ENCODE data around the gene UNC5CL. TPM values are rescaled to one million over a fixed set of nuclear protein-coding genes. Genes with fewer than 3 reads are reported as not detected.

The UNC5CL gene
- total RNA-seq, 2 donors from 2014 or later: 4.1 to 4.2 TPM

- Histone ChIP-seq H3K9me3 (no peaks in the 10 kb centered on the region), H3K27ac (no peak overlapping the region), H3K9ac (ENCODE audit: low read depth in 2 of 2, low read length in 2 of 2) (peak overlapping the region in 1 of 2 donors; percentile 12), H3K27me3 (no peaks in the 10 kb centered on the region), H3K4me1 (peaks cover 14% of the 10 kb centered on the region), H3K36me3 (no peaks in the 10 kb centered on the region), H3K4me3 (no peak overlapping the region)
- intact Hi-C loops (cut with DNase I): no loop called here
- TF ChIP-seq CTCF (IDR thresholded peaks at IDR 0.05): no peak
- DNase-seq: no peak
Observed at GRCh38 chr6:41000248-41000647, 38.8 kb downstream of the UNC5CL start.

GRCh38 chr6:40999569-40999968, 39.5 kb downstream of the UNC5CL start:
- Histone ChIP-seq H3K4me3 (no peak overlapping the region), H3K36me3 (no peaks in the 10 kb centered on the region), H3K4me1 (peaks cover 14% of the 10 kb centered on the region), H3K27ac (no peak overlapping the region), H3K9ac (ENCODE audit: low read depth in 2 of 2, low read length in 2 of 2) (no peak overlapping the region), H3K9me3 (no peaks in the 10 kb centered on the region), H3K27me3 (no peaks in the 10 kb centered on the region)
- DNase-seq: peak; percentile 67
- intact Hi-C loops (cut with DNase I): no loop called here
- no peak for TF ChIP-seq CTCF (IDR thresholded peaks at IDR 0.05)

GRCh38 chr6:40998661-40999060, 40.4 kb downstream of the UNC5CL start:
- no peak for DNase-seq
- intact Hi-C loops (cut with DNase I): no loop called here
- H3K9me3 ChIP-seq: no peaks in the 10 kb centered on the region
- H3K4me1 ChIP-seq: peaks cover 14% of the 10 kb centered on the region
- no peaks in the 10 kb centered on the region for H3K36me3 ChIP-seq
- H3K27ac ChIP-seq: no peak overlapping the region
- no peak for TF ChIP-seq CTCF (IDR thresholded peaks at IDR 0.05)
- no peaks in the 10 kb centered on the region for H3K27me3 ChIP-seq
- H3K9ac ChIP-seq (ENCODE audit: low read depth in 2 of 2, low read length in 2 of 2): no peak overlapping the region
- H3K4me3 ChIP-seq: no peak overlapping the region

GRCh38 chr6:40997234-40997957, 41.6 kb downstream of the UNC5CL start:
- Histone ChIP-seq H3K27me3 (no peaks in the 10 kb centered on the region), H3K9ac (ENCODE audit: low read depth in 2 of 2, low read length in 2 of 2) (peak overlapping the region in 1 of 2 donors; percentile 48), H3K4me3 (no peak overlapping the region), H3K9me3 (no peaks in the 10 kb centered on the region), H3K27ac (peak overlapping the region; percentile 79), H3K36me3 (no peaks in the 10 kb centered on the region), H3K4me1 (peaks cover 14% of the 10 kb centered on the region)
- intact Hi-C loops (cut with DNase I): no loop called here
- TF ChIP-seq CTCF (IDR thresholded peaks at IDR 0.05): no peak
- peak; percentile 69 for DNase-seq

GRCh38 chr6:40996591-40997233, 42.3 kb downstream of the UNC5CL start:
- Histone ChIP-seq H3K27me3 (no peaks in the 10 kb centered on the region), H3K4me3 (no peak overlapping the region), H3K27ac (peak overlapping the region; percentile 79), H3K9ac (ENCODE audit: low read depth in 2 of 2, low read length in 2 of 2) (peak overlapping the region in 1 of 2 donors; percentile 48), H3K36me3 (no peaks in the 10 kb centered on the region), H3K4me1 (peaks cover 14% of the 10 kb centered on the region), H3K9me3 (no peaks in the 10 kb centered on the region)
- intact Hi-C loops (cut with DNase I): no loop called here
- TF ChIP-seq CTCF (IDR thresholded peaks at IDR 0.05): no peak
- DNase-seq: peak; percentile 35

All from colonic mucosa (tissue), 4 donors.